ENCODE measurements around the gene RFPL2.

GRCh38 chr22:32144496-32145274 lies 60.2 kb downstream of the RFPL2 start:
- TF ChIP-seq POLR2A (IDR thresholded peaks at IDR 0.05; ENCODE audit: low read depth, low read length) (no peak), TAF1 (IDR thresholded peaks at IDR 0.05; ENCODE audit: borderline replicate concordance, low read depth, low read length) (no peak), POLR2AphosphoS5 (IDR thresholded peaks at IDR 0.05; ENCODE audit: low read depth, low read length) (no peak)

All from GM12892 (cell line).